ENCODE results near the gene GPS1.

DNA sequence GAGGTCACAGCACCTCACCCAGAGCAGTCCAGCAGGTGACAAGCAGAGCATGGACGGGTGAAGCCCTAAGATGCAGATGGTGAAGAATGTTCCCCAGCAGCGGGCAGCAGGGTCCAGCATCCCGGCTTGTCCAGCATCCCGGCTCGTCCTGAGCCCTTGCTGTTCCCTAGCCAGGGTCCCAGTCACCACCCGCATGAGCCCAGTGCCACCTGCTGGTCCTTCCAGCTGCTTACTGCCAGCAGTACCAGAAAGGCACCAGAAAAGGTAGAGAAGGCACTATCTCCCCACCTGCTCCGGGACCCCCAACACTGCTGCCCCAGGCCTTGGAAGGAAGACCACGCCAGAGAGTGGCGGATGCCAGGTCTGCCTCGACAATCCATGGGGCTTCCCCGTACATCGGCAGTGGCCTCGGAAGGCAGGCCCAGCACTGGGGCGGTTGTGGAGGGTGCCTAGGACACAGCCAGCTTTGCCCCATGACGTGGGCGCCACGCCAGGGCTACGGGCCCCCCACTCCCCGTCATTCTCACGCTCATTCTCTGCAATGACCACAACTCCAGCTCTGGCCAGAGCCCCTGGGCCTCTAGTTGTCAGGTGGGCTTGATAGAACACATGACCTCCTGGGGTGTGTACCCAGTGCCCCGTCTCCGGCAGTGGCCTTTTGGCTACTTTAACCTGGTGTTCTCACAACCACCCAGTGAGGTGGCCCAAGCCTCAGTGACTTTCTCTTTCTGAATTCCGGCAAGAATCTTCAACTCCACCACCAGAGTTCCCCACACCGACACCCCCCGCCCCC, 30.4 kb upstream of the GPS1 start:
- TF ChIP-seq, protein P1, sequence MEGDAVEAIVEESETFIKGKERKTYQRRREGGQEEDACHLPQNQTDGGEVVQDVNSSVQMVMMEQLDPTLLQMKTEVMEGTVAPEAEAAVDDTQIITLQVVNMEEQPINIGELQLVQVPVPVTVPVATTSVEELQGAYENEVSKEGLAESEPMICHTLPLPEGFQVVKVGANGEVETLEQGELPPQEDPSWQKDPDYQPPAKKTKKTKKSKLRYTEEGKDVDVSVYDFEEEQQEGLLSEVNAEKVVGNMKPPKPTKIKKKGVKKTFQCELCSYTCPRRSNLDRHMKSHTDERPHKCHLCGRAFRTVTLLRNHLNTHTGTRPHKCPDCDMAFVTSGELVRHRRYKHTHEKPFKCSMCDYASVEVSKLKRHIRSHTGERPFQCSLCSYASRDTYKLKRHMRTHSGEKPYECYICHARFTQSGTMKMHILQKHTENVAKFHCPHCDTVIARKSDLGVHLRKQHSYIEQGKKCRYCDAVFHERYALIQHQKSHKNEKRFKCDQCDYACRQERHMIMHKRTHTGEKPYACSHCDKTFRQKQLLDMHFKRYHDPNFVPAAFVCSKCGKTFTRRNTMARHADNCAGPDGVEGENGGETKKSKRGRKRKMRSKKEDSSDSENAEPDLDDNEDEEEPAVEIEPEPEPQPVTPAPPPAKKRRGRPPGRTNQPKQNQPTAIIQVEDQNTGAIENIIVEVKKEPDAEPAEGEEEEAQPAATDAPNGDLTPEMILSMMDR (IDR thresholded peaks at IDR 0.05; ENCODE audit: low read length): peak; percentile 83
- TF ChIP-seq EZH2 (IDR thresholded peaks at IDR 0.05; ENCODE audit: borderline replicate concordance, low read length): no peak
